ENCODE measurements around the gene ANKMY1.

Gene ANKMY1

GRCh38 chr2:240467149-240467642 is 90.6 kb downstream of the ANKMY1 start:
- DNase-seq: no peak

GRCh38 chr2:240466579-240467148 is 91.1 kb downstream of the ANKMY1 start:
- in situ Hi-C loops (cut with MboI; ENCODE audit: low pct_unique_long_range_greater_than_20kb, low sequenced_read_pairs): no loop called here
- no peak for DNase-seq

More at GRCh38 chr2:240467149-240467642, 90.6 kb downstream of the ANKMY1 start:
- in situ Hi-C loops (cut with MboI; ENCODE audit: low pct_unique_long_range_greater_than_20kb, low sequenced_read_pairs): no loop called here

GRCh38 chr2:240465765-240466578 is 91.8 kb downstream of the ANKMY1 start:
- no peak for DNase-seq
- in situ Hi-C loops (cut with MboI; ENCODE audit: low pct_unique_long_range_greater_than_20kb, low sequenced_read_pairs): no loop called here

- in situ Hi-C loops (cut with MboI; ENCODE audit: low pct_unique_long_range_greater_than_20kb, low sequenced_read_pairs): no loop called here
- DNase-seq: no peak
Measured at GRCh38 chr2:240465268-240465764, 92.5 kb downstream of the ANKMY1 start.

GRCh38 chr2:240464514-240465241 is 93.1 kb downstream of the ANKMY1 start:
- no peak for DNase-seq
- in situ Hi-C loops (cut with MboI; ENCODE audit: low pct_unique_long_range_greater_than_20kb, low sequenced_read_pairs): no loop called here

DNA sequence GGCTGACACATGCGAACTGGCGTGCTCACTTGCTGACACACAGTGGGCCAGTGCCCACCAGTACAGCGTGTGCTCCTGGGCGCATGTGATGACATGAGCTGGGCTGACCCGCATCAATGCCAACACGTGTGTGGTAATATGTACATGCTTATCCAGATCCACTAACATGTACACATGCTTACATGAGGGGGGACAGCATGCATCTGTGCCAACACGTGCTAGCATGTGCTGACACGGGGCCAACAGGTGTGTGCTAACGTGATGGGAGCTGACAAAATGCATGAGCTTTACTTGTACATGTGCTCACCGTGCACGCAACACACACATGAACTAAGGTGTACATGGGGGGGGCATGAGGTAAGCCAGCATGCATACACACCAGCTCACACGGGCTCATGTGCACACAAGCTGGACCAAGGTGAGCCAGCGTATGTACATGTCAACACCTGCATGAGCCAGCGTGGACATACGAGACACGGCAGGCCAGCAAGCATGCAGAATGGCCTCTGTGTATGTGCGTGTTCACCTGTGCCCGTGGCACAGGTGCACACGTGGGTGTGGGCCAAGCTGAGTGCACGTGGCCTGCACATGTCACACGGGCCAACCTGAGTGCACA is 93.8 kb downstream of the ANKMY1 start:
- no peak for DNase-seq
- in situ Hi-C loops (cut with MboI; ENCODE audit: low pct_unique_long_range_greater_than_20kb, low sequenced_read_pairs): no loop called here

DNA sequence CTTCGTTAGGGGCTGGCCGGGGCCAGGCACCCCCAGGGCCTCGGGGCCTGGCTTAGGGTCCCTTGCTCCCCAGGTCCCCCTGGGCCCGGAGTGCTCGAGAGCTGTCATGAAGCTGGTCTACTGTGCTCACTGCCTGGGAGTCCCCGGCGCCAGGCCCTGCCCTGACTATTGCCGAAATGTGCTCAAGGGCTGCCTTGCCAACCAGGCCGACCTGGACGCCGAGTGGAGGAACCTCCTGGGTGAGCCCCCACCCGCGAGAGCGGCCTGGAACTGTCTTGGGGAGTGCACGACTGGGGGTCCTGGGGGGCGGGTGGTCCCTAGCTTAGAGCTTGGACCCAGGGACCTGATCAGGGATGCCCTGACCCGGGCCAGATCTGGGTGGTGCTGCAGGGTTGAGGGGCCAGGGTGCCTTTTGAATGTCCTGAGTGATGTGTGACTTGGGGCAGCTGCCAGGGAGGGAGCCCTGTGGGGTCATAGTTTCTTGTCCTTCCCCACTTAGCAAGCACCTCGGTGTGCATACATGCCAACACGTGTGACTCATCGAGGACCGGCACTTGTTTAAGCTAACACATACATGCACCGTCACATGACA is 94.4 kb downstream of the ANKMY1 start:
- in situ Hi-C loops (cut with MboI; ENCODE audit: low pct_unique_long_range_greater_than_20kb, low sequenced_read_pairs): no loop called here
- no peak for DNase-seq

DNA sequence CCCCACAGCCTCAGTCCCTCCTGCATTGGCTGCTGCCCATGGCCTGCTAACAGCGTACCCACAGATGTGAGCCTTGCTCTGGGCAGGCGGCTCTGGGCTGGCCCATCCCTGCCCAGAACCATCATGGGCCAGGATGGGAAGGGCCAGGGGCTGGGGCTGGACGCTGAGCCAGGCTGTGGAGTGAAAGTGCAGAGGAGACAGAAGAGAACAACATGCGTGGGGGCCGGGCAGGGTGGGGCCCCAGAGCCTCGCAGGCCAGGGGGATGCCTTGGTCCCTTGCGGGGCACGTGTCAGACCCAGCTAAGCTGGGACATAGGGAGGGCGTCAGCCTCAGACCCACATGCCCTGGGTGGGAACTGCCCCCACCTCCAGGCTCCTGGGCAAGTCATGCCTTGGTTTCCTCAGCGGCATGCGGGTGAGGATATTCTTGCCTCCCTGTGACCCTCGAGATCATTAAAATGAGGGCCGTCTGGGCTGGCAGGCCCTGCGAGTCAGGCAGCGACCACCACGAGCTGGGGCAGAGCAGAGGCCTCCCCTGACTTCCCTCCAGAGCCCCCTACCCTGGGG is 95.0 kb downstream of the ANKMY1 start:
- in situ Hi-C loops (cut with MboI; ENCODE audit: low pct_unique_long_range_greater_than_20kb, low sequenced_read_pairs): no loop called here
- DNase-seq: no peak

DNA sequence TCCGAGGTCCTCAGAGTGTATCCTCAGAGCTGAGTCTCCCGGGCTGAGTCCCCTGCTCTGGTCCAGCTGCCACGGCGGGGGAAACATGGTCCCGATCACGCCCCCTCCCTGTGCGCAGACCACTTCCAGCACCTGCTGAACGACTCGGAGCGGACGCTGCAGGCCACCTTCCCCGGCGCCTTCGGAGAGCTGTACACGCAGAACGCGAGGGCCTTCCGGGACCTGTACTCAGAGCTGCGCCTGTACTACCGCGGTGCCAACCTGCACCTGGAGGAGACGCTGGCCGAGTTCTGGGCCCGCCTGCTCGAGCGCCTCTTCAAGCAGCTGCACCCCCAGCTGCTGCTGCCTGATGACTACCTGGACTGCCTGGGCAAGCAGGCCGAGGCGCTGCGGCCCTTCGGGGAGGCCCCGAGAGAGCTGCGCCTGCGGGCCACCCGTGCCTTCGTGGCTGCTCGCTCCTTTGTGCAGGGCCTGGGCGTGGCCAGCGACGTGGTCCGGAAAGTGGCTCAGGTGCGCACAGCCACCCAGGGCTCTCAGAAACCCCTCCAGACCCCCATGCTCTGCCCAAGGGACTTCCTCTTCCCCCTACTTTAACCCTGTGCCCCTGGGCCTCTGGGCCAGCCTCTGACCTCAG is 95.6 kb downstream of the ANKMY1 start:
- DNase-seq: no peak
- in situ Hi-C loops (cut with MboI; ENCODE audit: low pct_unique_long_range_greater_than_20kb, low sequenced_read_pairs): no loop called here

GRCh38 chr2:240461471-240462072 is 96.2 kb downstream of the ANKMY1 start:
- in situ Hi-C loops (cut with MboI; ENCODE audit: low pct_unique_long_range_greater_than_20kb, low sequenced_read_pairs): no loop called here
- no peak for DNase-seq

DNA sequence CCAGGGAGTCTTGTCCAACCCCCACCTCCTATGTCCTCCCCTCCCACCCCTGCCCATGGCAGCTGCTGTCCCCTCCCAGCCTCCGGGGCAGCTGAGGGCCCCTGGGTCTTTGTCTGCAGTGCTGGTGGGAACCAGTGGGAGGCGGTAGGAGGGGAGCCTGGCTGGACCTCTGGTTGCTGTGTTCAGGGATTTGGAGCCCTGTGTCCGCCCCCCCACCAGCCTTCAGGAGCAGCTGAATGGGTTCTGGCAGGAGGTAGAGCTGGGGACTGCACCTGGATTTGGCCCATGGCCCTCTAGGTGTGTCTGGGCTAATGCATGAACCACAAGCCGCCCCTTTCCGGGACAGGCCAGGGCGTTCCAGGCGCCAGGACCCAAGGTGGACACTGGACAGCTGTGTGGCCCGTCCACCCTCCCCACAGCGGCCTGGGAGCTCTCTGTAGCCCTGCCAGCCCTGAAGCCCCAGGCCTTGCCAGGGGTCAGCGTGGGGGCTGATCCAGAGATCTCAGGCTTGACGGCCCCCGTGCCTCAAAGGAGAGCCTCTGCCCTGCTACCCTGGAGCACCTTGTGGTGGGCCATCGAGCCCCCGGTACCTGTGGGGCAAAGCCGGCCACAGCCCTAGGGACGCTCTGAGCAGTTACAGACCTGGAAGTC is 96.9 kb downstream of the ANKMY1 start:
- DNase-seq: no peak
- in situ Hi-C loops (cut with MboI; ENCODE audit: low pct_unique_long_range_greater_than_20kb, low sequenced_read_pairs): no loop called here

DNA sequence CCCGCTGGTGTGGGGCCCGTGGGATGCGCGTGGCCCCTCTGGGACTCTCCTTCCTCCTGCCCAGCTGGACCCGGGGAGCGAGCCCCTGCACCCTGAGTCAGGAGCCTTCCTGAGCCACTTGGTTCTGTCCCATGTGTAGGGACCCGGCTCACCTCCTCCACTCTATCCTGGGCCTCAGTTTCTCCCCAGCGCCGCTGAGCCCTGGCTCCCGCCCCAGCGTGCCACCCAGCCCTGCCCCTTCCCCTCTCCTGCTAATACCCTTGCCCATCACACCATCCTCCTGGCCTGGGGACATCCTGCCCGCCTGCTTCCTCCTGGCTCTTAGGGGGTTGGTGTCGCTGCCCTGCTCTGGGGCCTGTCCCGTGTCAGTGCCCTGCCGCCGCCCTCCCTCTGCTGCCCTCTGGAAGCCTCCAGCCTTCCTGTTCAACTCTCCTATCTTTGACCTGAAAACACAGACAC is 97.5 kb downstream of the ANKMY1 start:
- DNase-seq: no peak
- in situ Hi-C loops (cut with MboI; ENCODE audit: low pct_unique_long_range_greater_than_20kb, low sequenced_read_pairs): no loop called here

GRCh38 chr2:240459401-240460252 is 98.2 kb downstream of the ANKMY1 start:
- DNase-seq: no peak

GRCh38 chr2:240458900-240459391 is 98.8 kb downstream of the ANKMY1 start:
- in situ Hi-C loops (cut with MboI; ENCODE audit: low pct_unique_long_range_greater_than_20kb, low sequenced_read_pairs): no loop called here
- DNase-seq: no peak

More at GRCh38 chr2:240459401-240460252, 98.2 kb downstream of the ANKMY1 start:
- in situ Hi-C loops (cut with MboI; ENCODE audit: low pct_unique_long_range_greater_than_20kb, low sequenced_read_pairs): no loop called here

DNA sequence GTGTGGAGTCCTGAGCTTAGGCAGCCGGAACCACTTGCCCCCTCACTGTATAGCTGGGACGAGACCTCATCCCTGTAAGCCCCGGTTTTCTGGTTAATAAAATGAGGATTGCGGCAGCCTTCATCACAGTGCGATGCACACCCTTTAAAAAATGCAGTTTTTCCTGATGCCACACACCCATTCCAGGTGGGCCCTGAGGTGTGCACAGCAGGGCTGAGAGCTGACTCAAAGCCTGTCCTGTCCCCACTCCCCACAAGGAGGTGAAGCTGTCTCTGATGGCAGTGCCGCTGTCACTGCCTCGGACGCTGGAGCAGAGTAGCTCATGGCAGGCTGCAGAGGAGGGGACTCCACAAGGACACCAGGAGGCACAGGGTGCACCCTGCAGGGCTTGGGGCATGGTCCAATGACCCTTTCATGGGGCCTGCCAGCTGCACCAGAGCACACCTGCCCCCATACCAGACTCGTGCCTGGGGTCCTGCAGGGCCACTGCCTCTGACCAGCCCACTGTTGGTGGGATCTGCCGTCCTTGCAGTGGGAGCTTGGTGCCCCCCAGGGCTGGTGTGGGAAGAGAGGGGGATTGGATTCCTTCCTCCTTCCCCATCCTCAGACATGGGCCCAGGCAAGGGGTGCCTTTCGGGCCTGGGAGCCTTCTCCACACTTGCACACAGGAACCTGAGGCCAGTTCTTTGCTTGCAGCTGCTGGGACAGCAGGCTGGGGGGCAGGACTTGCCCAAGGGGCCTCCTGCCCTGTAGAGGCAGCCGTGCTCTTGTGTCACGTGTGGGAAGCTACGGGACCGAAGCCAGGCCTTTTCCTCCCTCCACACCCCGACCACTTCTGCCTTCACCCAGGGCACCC is 99.5 kb downstream of the ANKMY1 start:
- in situ Hi-C loops (cut with MboI; ENCODE audit: low pct_unique_long_range_greater_than_20kb, low sequenced_read_pairs): no loop called here

More for the DNA sequence above, 99.5 kb downstream of the ANKMY1 start:
- DNase-seq: no peak
